Uterus (tissue), 4 donors: Measurements from ENCODE around the gene BCAS4. TPM values are rescaled to one million over a fixed set of nuclear protein-coding genes. Genes with fewer than 3 reads are reported as not detected.

Experiments used
- DNase-seq, 2 donors: peaks; one replicate each; pipeline ENCODE4 v3.0.0-alpha.2; 2019 to 2020
- H3K27ac ChIP-seq, 2 donors: fragments of 200-600 bp; sonication (generic); 1 replicate in 1 of 2; 2 replicates in 1 of 2; pipeline ENCODE4 v1.5.1; 2016 to 2018
- H3K27me3 ChIP-seq, 2 donors: fragments of 200-600 bp; sonication (generic); one replicate each; pipeline ENCODE4 v1.5.1; 2018 to 2019; ENCODE audit warnings: control low read depth in 1 of 2
- H3K36me3 ChIP-seq, 2 donors: fragments of 200-600 bp; sonication (generic); one replicate each; pipeline ENCODE4 v1.5.1; 2019; ENCODE audit warnings: control low read depth in 1 of 2
- H3K4me1 ChIP-seq, 2 donors: fragments of 200-600 bp; sonication (generic); one replicate each; pipeline ENCODE4 v1.5.1; 2018 to 2019; ENCODE audit warnings: control low read depth in 1 of 2
- H3K4me3 ChIP-seq, 2 donors: fragments of 200-600 bp; sonication (generic); 1 replicate in 1 of 2; 2 replicates in 1 of 2; pipeline ENCODE4 v1.5.1; 2018 to 2019; ENCODE audit warnings: mild to moderate bottlenecking in 1 of 2
- H3K9me3 ChIP-seq, 2 donors: fragments of 200-600 bp; sonication (generic); one replicate each; pipeline ENCODE4 v1.5.1; 2019; ENCODE audit warnings: control low read depth in 1 of 2
- POLR2A ChIP-seq, 2 donors: fragments of 450-650 bp; IDR thresholded peaks; one replicate each; pipeline ENCODE4 v1.6.1; 2016; ENCODE audit warnings: antibody characterized with exemption in 2 of 2, mild to moderate bottlenecking in 1 of 2, moderate library complexity in 1 of 2
- intact Hi-C: fragments of 100-400 bp; cut with DNase I; formaldehyde crosslinking; loops from one replicate; pipeline ENCODE4 v1.15.1; 2023; ENCODE audit warnings: low total_unique reads
- total RNA-seq, 4 donors: library from RNA; depleted of rRNA in 3 of 4; stranded (reverse); fragments of >200 nt in 3 of 4; gene quantifications; one replicate each; pipeline versions ENCODE4 v1.1.0 to v1.2.4, GENCODE V29; 2014 to 2023
- TF ChIP-seq, protein P1 (sequence below), 4 experiments: fragments of 200-600 bp in 2 of 4; fragments of 450-650 bp in 2 of 4; sonication (generic) in 2 of 4; IDR thresholded peaks; one replicate each; pipeline ENCODE4 v1.5.1; 2016 to 2019; ENCODE audit warnings: antibody characterized with exemption in 4 of 4, mild to moderate bottlenecking in 2 of 4, moderate library complexity in 1 of 4
- donor health status: DM: yes; HTN: yes; CAD: no.

The BCAS4 gene
- total RNA-seq, 4 donors from 2014 or later: under 0.01 to 9.1 (median 3.5) TPM; not detected in 1

DNA sequence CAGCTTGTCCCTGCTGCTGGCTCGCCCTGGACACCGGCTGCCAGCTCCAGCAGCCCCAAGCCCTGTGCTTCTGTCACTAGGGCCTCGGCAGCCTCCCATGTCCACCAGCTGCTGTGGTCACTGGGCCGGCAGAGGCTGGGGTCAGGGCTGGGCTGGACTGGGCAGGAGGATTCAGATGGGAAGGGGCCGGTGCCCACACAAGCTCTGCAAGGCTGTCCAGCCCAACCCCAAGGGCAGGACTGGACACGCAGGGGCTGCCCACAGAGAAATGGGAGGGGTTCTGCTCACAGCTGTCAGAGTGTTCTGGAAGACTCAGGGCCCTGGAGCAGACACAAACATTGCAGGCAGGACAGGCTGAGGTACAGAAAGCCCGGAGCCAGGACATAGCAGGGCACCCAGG is 70.7 kb downstream of the BCAS4 start:
- DNase-seq: no peak
- Histone ChIP-seq H3K4me1 (no peaks in the 10 kb centered on the region), H3K27me3 (no peaks in the 10 kb centered on the region), H3K4me3 (no peak overlapping the region), H3K9me3 (no peaks in the 10 kb centered on the region), H3K36me3 (no peaks in the 10 kb centered on the region), H3K27ac (no peak overlapping the region)
- TF ChIP-seq, protein P1, sequence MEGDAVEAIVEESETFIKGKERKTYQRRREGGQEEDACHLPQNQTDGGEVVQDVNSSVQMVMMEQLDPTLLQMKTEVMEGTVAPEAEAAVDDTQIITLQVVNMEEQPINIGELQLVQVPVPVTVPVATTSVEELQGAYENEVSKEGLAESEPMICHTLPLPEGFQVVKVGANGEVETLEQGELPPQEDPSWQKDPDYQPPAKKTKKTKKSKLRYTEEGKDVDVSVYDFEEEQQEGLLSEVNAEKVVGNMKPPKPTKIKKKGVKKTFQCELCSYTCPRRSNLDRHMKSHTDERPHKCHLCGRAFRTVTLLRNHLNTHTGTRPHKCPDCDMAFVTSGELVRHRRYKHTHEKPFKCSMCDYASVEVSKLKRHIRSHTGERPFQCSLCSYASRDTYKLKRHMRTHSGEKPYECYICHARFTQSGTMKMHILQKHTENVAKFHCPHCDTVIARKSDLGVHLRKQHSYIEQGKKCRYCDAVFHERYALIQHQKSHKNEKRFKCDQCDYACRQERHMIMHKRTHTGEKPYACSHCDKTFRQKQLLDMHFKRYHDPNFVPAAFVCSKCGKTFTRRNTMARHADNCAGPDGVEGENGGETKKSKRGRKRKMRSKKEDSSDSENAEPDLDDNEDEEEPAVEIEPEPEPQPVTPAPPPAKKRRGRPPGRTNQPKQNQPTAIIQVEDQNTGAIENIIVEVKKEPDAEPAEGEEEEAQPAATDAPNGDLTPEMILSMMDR (IDR thresholded peaks at IDR 0.05): no peak
- TF ChIP-seq POLR2A (IDR thresholded peaks at IDR 0.05): no peak
- intact Hi-C loops: no loop called here

DNA sequence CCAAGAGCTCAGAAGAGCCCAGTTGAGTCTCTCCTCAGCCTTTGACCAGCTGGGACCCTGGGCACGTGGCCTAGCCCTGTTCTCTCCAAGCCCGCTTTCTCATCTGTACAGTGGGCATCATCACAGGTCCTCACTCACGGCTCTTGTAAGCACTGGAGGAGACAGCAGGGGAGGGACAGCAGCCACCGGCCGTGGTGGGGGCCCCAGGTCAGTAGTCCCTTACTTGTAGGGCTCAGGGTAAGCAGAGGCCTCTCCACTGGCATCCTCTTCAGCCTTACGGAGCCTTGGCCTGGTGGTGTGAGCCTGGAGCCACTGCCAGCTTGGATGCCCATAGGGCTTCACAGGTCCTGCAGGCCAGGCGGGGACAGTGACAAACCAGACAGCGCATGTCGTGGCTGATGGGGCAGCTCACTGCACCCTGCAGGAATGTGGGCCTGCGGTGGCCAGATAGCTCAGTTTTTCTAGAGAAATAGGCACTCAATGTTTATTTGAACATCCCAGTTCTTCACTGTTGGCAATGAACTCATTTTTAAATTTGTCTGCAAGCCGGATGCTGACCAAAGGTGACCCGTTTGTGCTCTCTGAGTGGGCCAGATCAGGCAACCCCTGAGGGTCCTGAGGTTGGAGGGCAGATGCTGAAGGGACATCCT is 71.3 kb downstream of the BCAS4 start:
- H3K4me3 ChIP-seq: no peak overlapping the region
- intact Hi-C loops: no loop called here
- H3K9me3 ChIP-seq: no peaks in the 10 kb centered on the region
- no peaks in the 10 kb centered on the region for H3K36me3 ChIP-seq
- H3K4me1 ChIP-seq: no peaks in the 10 kb centered on the region
- H3K27me3 ChIP-seq: no peaks in the 10 kb centered on the region
- TF ChIP-seq, protein P1 (IDR thresholded peaks at IDR 0.05): no peak
- no peak for TF ChIP-seq POLR2A (IDR thresholded peaks at IDR 0.05)
- no peak for DNase-seq
- no peak overlapping the region for H3K27ac ChIP-seq

DNA sequence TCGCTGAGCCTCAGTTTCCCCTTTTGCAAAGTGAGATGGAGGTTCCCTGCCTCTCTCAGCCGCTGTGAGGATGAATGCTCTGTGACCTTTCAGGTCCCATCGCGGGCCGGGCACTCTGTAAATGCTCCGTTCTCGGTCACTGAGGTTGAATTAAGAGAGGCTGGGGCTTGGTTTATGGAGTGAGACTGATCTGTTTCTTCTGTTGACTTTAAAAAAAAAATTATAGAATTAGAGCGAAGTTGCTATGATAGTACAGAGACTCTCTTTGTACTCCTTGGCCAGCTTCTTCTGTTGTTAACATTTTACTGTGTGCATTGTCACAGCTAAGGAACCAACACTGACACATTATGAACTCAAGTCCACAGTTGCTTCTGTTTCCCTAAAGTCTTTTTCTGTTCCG is 72.0 kb downstream of the BCAS4 start:
- Histone ChIP-seq H3K4me1 (no peaks in the 10 kb centered on the region), H3K9me3 (no peaks in the 10 kb centered on the region), H3K27ac (no peak overlapping the region), H3K36me3 (no peaks in the 10 kb centered on the region), H3K4me3 (no peak overlapping the region), H3K27me3 (no peaks in the 10 kb centered on the region)
- intact Hi-C loops: no loop called here
- DNase-seq: no peak
- no peak for TF ChIP-seq POLR2A (IDR thresholded peaks at IDR 0.05)
- TF ChIP-seq, protein P1 (IDR thresholded peaks at IDR 0.05): no peak

DNA sequence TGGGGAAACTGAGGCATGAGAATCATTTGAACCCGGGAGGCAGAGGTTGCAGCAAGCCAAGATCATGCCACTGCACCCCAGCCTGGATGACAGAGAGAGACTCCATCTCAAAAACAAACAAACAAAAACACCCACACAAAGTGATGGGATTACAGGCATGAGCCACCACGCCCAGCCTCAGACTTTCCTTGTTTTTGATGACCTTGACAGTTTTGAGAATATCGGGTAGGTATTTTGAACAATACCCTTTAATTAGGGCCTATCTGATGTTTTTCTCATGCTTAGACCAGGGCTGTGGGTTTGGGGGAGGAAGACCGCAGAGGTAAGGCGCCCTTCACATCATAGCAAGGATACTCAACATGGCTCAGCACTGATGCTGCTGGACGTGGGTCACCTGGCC is 72.9 kb downstream of the BCAS4 start:
- no peaks in the 10 kb centered on the region for H3K36me3 ChIP-seq
- intact Hi-C loops: no loop called here
- no peak for DNase-seq
- no peaks in the 10 kb centered on the region for H3K27me3 ChIP-seq
- H3K4me3 ChIP-seq: no peak overlapping the region
- TF ChIP-seq, protein P1 (IDR thresholded peaks at IDR 0.05): no peak
- no peak for TF ChIP-seq POLR2A (IDR thresholded peaks at IDR 0.05)
- H3K9me3 ChIP-seq: no peaks in the 10 kb centered on the region
- H3K4me1 ChIP-seq: no peaks in the 10 kb centered on the region
- no peak overlapping the region for H3K27ac ChIP-seq

DNA sequence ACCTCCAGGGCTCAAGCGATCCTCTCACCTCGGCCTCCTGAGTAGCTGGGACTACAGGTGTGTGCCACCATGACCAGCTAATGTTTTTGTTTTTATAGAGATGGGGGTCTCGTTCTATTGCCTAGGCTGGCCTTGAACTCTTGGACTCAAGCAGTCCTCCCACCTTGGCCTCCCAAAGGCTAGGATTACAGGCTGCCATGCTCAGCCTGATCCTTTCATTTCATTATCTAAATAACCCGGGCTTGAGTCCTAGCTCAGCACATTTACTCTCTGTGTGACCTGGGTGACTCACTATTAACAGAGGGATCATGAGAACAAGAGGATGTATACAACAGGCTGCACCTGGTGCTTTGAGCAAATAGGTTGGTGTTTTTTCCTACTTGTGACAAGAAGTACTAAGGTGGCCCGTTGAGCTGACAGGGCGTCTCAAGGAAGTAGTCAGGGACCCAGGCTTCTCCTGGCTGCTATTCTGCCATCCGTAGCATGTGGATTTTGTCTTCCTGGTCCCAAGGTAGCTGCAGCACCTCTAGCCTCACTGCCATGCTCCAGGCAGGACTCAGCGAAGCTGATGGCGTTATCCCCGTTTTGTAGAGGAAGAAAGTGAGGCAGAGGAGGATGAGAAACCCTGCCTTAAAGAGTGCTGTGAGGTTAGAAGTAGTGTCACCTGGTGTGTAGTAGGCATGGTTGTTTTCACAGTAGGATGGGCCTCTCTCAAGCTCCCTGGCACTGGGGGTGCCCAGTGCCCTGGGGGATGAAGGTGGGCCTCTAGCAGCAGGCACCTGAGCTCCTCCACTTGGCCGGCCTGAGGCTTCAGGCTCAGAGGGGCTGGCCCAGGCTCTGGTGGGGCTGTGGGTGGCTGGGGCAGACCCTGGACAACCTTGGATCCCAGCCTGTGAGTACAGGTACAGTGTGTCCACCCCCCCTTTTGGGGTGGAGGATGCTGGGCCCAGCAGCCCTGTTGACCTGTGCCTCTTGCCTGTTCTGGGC is 73.9 kb downstream of the BCAS4 start:
- no peak overlapping the region for H3K27ac ChIP-seq
- no peak overlapping the region for H3K4me3 ChIP-seq
- H3K4me1 ChIP-seq: no peaks in the 10 kb centered on the region
- no peak for TF ChIP-seq POLR2A (IDR thresholded peaks at IDR 0.05)
- TF ChIP-seq, protein P1 (IDR thresholded peaks at IDR 0.05): no peak
- no peaks in the 10 kb centered on the region for H3K9me3 ChIP-seq
- intact Hi-C loops: no loop called here
- no peaks in the 10 kb centered on the region for H3K27me3 ChIP-seq
- DNase-seq: no peak
- no peaks in the 10 kb centered on the region for H3K36me3 ChIP-seq
